Left ventricle myocardium superior (tissue), 1 donor: Measurements from ENCODE around the gene STON2. TPM values are rescaled to one million over a fixed set of nuclear protein-coding genes. Genes with fewer than 3 reads are reported as not detected.
A peak's percentile ranks its signal among the peaks of the same experiment; 100 is the strongest.

Source experiments
- ATAC-seq: fragments of 200-7000 bp; cut with Tn5 transposase; one replicate; pipeline ENCODE4 v1.9.1; 2020; ENCODE audit warnings: mild to moderate bottlenecking, moderate library complexity
- DNase-seq: peaks from one replicate; pipeline ENCODE4 v3.0.0-alpha.2; 2020
- intact Hi-C: fragments of 100-400 bp; cut with micrococcal nuclease; formaldehyde crosslinking; loops from one replicate; pipeline ENCODE4 v1.11.0; 2022
- total RNA-seq: library from RNA; stranded (reverse); fragmentation: NEBNext Ultra II Directional; extraction: Animal tissue kit (Norgen Biotek cat#: 25700); gene quantifications from one replicate; pipeline ENCODE4 v1.2.1, GENCODE V29; 2021
- donor health status: DM: no; HTN: yes; CAD: no; lungs with severe emphysema.

Gene STON2
- total RNA-seq, 1 donor from 2014 or later: 9.3 TPM

DNA sequence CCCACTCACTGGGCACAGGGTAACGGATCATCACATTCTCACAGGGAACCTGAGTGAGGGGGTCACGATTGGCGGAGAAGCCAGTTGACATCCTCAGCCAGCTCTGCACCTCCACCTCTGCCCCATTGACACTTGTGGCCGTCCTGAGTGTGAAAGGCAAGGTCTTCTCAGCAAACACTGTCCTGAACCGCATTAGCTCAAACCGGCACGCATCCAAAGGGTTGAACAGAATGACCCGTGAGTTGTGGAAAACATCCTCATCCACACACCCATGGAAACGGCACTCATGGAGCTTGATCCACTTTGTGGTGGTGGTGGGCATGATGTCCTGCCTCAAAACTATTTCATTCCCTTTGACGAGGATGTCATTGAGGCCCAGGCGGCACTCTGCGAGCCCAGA is 123.0 kb downstream of the STON2 start:
- no peak for ATAC-seq
- intact Hi-C loops: no loop called here

DNA sequence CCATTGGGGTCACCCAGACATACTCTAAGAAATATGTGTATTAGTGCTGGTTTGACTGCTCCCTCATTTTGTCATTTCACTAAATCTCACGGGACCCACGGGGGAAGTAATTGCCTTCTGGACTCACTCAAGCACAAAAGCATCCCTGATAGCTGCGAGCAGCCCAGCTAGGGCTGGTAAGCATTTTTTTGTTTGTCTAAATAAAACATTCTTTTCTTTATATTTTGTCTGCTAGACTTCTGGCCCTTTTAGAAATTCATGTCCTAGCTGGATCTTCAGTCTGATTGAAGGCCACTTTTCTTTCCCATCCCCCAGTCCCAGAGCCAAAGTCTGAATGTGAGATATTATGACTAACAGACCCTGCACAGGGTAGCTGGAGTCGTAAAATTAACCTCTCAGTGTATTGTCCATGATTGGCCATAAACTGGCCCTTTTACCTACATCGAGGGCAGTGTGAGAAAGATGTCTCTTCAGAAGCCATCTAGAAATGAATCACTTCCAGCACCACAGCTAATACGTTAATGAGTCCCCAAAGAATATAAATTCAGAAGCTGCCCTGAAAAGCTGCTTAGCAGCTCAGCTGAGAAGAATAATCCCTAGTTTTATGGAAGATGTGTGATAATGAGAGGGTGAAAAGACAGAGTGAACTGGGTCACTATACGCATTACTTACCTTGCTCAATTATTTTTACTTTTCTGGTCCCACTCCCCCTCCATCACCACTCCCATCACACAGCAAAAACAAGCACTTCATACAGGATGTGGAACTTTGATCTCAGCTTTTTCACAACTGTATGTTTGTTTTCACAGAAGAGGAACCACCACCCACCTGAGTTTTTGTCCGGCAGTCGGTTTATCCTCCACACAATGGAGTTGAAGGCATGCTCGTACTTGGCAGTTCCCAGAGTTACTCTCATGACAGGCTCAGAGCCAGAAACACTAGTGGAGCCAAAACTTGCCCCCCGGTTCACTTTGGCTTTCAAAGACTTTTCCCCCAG is 123.8 kb downstream of the STON2 start:
- DNase-seq: no peak
- intact Hi-C loops: no loop called here
- ATAC-seq: peak; percentile 44

More for the DNA sequence above, 123.0 kb downstream of the STON2 start:
- DNase-seq: no peak

DNA sequence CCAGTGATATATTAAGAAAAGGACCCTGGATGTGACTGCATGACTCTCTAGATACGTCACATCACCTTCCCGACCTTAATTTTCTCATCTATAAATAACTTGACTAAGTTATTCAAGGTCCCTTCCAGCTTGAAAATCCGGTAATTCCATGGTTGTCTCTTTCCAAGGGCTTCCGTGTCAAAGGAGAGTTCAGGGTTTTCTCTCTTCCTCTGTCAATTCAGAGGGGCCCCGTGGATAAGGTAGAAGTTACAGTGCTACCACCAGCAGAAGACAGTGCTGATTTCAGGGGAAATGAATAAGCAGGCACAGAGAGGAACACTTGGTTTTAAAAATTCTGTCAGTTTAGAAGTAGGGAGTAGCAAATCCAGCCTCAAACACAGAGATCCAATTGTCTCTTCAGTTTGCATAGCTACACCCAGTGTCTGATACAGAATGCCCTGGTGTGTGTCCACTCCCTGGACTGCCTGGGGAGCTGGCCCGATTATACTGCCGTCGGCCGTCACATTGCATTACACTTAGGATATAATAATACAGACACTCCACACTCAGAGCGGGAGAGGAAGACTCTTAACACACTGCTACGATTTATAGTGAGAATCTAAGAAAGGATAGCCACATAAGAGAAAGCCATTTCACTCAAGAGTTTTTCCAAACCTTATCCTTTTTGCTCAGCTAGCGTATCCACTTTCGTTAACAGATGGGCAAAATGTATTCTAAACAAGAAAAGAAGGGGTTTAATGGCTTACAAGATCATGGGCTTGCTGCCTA is 124.6 kb downstream of the STON2 start:
- intact Hi-C loops: no loop called here
- ATAC-seq: peak; percentile 87

DNA sequence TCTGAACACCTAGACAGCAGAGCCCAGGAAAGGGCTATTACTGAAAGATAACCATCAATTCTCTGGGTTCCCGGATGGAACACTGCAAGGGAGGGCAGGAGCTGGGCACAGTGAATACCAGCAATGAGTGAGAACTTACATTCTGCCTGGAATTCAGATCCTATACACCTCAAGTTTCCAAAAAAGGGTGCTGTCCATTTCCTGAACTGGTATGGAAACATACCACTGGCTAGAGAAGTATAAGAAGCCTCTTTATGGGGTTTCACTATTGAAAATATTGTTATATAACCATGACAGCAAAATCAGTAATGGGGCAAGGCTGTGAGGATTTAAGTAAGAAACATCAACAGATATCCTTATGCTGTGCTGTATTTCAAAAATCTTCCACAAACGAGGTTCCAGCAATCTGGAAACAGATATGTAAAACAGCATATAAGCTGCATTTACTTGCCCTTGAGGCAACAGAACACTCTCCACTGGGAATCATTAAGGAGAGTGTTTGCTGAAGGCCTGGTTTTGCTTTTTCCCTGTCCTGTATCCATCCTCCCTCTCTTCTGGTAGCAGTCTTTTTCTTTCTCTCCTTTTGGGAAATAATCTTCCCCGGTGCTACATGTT is 126.1 kb downstream of the STON2 start:
- ATAC-seq: no peak
- intact Hi-C loops: loop anchor here (5.0 kb wide), 1 partner anchor 188 kb away; no protein-coding TSS in a partner anchor
- DNase-seq: no peak

More for the DNA sequence above, 124.6 kb downstream of the STON2 start:
- DNase-seq: peak; percentile 46

DNA sequence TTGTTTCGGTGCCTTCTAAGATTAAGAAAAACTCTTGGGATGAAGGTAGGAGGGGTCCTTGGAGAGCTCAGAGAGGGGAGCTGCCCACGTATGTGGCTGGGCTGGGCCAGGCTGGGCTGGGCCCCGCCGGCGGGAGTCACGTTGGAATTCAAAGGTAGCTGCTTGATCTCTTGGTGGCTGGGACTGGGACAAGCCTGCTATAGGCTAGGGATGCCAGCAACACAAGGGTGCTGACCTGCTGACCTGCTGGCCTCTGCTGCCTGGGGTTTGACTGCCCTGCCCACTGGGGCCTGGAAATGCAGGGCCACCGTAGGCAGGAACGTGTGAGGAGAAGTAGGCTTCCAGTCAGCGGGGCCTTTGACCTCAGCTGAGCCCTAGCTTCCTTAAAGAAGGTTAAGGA is 126.6 kb downstream of the STON2 start:
- DNase-seq: no peak
- no peak for ATAC-seq
- intact Hi-C loops: loop anchor here (5.0 kb wide), 1 partner anchor 189 kb away; no protein-coding TSS in a partner anchor

DNA sequence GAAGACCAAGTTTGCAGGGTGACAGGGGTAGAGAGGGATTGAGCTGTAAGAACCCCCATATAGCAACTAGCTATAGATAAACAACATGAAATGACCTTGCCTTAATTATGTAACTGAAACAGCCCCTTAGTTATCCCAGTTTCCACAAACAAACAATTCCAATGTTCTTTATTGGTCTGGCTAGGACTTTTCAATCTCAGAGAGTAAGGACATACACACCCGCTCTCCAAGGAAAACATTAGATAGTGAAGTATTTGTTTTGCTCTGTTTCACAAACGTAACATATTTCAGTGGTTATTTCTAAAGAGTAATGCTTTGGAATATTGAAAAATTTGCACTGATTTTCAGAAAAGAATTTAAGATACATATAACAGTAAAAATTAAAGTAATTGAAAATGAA is 127.8 kb downstream of the STON2 start:
- intact Hi-C loops: loop anchor here (5.0 kb wide), 1 partner anchor 190 kb away; no protein-coding TSS in a partner anchor
- ATAC-seq: peak; percentile 39
- no peak for DNase-seq

DNA sequence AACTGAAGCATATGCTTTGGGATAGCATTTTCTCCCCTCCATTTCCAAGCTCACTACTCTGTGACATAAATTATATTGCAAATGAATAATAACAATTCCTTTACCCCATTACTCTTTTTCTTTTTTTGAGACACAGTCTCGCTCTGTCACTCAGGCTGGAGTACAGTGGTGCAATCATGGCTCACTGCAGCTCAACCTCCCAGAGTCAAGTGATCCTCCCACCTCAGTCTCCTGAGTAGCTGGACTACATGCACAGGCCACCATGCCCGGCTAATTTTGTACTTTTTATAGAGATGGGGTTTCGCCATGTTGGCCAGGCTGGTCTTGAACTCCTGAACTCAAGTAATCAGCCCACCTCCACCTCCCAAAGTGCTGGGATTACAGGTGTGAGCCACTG is 130.1 kb downstream of the STON2 start:
- DNase-seq (no peak), ATAC-seq (no peak)
- intact Hi-C loops: loop anchor here (5.0 kb wide), 2 partner anchors 182 to 192 kb away; no protein-coding TSS in a partner anchor

DNA sequence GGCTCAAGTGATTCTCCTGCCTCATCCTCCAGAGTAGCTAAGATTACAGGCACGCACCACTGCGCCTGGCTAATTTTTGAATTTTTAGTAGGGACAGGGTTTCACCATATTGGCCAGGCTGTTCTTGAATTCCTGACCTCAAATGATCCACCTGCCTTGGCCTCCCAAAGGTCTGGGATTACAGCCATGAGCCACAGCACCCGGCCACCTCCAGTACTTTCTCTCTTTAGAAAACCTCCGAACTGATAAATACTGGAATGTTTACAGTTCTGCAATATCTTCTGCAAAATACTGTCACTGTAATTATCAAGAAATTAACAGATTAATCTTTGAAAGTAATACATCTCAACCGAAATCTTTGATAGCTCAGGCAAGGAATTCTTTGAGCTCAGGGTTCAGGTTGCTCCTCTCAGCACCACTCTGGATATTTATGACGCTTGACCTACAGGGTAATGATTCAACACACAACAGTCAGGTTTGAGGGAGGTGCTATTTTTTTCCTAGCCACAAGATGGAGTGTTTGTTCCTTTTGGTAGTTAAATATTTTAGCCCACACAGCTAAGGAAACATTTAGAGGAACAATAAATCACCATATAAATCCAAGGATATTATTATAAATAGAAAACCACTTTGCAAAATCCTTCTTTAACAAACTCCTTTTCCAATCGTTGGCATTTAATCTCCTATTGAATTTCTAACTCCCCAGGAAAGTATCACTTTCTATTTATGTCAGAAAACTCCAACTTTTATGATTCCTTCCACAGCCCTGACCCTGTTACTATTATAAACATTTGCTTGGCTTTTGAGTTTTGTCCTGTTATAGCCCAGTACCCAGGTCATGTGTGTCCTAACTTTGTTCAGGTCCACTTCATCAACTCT is 130.8 kb downstream of the STON2 start:
- intact Hi-C loops: loop anchor here (5.0 kb wide), 1 partner anchor 183 kb away; no protein-coding TSS in a partner anchor
- ATAC-seq (peak; percentile 76), DNase-seq (no peak)

DNA sequence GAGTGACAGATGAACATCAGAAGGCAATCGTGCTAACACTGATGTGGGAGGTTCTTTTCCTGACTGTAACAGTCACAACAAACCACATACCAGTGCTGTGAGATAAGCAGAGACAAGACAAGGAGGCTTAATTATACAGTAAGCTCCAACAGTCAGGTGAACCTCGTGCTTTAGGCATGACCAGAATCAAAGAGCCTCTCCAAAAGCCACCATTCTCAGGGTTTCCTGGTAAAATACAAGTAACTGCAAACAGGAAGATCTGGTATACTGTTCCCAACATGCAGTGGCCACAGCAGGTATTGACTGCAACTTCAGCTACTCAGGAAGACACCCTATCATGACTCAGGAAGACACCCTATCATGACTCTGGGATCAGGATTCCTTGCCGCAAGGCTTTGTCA is 132.1 kb downstream of the STON2 start:
- ATAC-seq (no peak), DNase-seq (no peak)
- intact Hi-C loops: loop anchor here (5.0 kb wide), 1 partner anchor 184 kb away; no protein-coding TSS in a partner anchor

DNA sequence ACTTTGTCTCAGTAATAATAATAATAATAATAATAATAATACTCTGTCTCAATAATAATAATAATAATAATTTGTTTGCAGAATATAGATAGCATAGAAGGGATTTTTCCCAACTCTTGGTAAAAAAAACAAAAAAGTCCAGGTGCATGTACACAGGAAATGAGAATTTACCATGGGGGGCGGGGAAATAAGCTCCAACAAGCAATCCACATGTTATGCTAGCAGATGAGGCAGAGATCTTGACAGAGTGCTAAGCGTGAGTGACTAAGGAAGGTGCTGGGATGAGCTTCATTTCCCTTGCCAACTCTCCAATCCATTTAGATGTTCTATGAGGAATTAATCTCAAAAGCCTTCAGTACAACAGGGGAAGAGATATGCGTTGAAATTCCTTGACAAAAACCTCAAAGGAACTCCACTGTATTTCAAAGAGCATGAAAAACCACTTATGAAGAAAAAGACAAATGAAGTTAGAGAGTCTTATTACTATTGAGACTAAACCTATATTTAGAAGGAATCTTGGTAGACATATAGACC is 134.4 kb downstream of the STON2 start:
- DNase-seq (no peak), ATAC-seq (no peak)
- intact Hi-C loops: loop anchor here (5.0 kb wide), 1 partner anchor 187 kb away; no protein-coding TSS in a partner anchor

DNA sequence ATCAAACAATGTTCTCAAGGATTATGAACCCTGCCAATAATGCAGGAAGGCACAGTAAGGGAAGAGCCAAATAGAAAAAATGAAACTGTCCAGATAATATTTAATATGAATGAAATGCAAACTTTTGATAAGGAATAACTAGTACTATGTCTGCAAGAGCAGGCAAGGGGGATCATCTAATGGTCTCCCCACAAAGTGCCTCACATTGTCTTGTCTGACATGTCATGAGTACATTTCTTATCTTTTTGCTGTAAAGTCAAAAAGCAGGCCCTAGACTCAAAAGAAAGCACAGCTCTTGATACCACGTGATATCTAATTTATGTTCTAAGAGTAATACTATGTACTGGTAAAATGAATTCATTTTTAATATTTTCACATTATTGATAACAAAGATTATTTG is 135.5 kb downstream of the STON2 start:
- DNase-seq: no peak
- no peak for ATAC-seq
- intact Hi-C loops: loop anchor here (5.0 kb wide), 1 partner anchor 188 kb away; no protein-coding TSS in a partner anchor

DNA sequence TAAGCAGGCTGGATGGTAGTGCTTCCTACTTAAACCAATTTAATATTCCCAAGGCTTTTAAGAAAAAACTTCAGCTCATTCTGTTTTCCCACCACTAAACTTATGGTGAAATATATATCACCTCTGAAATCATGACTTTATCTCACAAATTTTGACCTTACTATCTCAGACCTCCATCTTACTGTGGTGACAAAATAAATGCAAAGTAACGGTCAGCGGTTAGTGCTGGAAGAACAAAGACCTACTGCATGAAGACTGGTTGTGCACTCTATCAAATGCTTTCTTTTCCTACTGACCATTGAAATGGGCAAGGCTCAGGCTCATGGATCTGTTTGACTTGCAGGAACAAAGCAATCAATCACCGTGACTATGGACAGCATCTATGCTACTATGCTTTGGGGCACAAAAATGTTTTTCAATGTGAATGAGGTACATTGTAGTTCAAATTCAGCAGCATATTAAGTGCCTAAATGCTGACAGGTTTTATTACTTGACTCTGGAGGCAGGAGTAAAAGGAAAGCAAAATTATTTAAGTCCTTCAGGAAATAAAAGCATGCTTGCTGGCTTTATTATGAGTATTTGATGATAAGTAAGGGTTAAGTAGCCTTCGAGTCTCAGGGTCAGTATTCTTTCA is 136.2 kb downstream of the STON2 start:
- no peak for ATAC-seq

DNA sequence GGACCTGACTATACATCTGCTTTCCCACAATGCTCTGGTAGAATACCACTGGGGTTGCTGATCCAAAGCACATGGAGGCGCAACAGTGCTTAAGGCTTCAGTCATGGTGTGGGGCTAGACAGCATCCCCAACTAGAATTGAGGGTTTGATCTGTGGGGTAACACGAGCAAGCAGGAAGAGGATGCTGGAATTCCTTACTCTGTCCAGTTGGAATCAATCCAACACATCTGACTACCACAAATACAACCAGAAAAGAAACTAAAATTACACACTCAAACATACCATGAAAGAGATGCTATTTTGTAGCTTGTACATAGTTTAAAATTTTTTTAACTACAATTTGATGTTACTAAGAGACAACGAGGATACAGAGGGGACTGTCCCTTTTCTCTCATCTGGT is 138.9 kb downstream of the STON2 start:
- intact Hi-C loops: no loop called here
- DNase-seq (no peak), ATAC-seq (no peak)

More for the DNA sequence above, 136.2 kb downstream of the STON2 start:
- no peak for DNase-seq
- intact Hi-C loops: no loop called here

DNA sequence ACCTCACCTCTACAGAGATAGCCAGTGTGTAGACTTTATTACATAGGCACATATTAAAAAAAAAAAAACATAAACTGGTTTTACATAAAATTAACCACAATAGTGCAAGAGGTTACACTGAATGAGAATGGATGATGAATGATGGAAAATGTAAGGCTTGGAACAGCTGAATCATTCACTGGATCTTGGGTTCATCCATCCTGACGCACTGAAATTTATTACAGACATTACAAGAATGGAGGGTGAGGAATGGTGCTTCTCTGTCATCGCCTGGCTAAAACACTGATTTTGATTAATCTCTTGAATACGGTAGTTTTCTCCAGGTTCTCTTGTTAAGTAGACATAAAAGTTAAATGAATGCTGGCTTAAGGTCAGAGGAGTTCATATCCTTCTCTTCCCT is 139.4 kb downstream of the STON2 start:
- ATAC-seq (no peak), DNase-seq (no peak)
- intact Hi-C loops: no loop called here

DNA sequence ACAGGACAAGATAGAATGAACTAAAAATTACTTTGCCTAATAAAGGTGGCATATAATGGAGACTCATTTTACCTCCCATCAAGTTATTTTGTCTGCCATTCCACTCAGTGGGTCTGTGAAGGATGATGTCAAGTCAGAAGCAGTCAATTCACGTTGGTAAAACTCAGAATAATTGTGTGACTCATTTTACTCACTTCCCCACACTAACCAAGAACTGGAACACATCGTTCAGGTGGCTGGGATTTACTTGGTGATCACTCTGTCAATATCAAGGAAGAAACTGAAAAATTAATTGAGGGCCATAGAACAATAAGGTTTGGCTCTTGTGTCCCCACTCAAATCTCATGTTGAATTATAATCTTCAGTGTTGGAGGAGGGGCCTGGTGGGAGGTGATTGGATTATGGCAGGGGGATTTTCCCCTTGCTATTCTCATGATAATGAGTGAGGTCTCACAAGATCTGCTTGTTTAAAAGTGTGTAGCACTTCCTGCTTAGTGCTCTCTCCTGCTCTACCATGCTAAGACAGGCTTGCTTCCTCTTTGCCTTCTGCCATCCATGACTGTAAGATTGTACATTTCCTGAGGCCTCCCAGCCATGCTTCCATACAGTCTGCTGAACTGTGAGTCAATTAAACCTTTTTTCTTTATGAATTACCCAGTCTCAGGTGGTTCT is 143.7 kb downstream of the STON2 start:
- intact Hi-C loops: no loop called here
- ATAC-seq: no peak
- no peak for DNase-seq

DNA sequence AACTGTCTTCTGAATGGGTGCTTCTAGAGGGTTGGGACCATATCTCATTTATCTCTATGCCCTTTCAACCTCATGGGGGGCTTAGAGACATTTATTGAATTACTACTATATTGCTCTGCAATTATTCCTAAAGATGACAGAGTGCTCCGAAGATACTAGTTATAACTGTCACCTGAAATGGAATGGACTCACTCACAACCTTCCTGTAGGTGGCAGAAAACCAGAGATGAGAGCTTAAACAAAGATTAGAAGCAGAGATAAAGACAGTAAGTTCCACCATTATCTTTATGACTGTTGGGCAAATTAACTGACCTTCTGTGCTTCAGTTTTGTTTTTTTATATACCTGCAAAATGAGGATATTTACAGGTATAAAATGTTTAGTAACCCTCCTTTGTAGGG is 147.8 kb downstream of the STON2 start:
- intact Hi-C loops: no loop called here
- DNase-seq (no peak), ATAC-seq (no peak)

DNA sequence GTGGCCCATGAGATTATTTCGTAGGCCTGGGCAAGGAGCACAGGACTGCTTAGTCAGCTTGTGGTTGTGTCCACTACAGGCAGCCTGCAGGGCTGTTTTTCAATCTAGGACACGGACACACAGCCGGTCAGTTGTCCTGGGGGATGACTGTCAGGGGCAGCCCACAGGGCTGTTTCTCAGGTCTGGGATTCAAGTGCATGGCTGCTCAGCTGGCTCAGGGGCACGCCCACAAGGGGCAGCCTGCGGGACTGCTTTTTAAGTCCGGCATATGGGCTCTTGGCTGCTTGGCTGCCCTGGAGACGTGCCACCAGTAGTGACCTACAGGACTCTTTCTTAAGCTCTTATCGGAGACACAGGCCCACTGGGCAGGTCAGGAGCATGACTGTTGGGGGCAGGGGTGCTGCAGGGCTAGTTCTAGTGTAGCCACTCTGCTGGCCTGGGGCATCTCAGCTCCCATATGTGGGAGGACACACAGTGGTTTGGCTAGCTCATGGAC is 152.8 kb downstream of the STON2 start:
- DNase-seq (no peak), ATAC-seq (no peak)

More for the DNA sequence above, 152.8 kb downstream of the STON2 start:
- intact Hi-C loops: no loop called here
